G401.6 (cell line): ENCODE results near the gene AOC2.
"Not testable (repeated sequence)": the region's sequence is repeated elsewhere in the genome, so short reads cannot be mapped to it uniquely, and the experiment has no call there.

Experiments
- FAIRE-seq: peaks from 2 replicates; lab custom pipeline; 2012; peaks lifted over from hg19 to GRCh38; lab: Jason Lieb, UNC

AOC2 gene

DNA sequence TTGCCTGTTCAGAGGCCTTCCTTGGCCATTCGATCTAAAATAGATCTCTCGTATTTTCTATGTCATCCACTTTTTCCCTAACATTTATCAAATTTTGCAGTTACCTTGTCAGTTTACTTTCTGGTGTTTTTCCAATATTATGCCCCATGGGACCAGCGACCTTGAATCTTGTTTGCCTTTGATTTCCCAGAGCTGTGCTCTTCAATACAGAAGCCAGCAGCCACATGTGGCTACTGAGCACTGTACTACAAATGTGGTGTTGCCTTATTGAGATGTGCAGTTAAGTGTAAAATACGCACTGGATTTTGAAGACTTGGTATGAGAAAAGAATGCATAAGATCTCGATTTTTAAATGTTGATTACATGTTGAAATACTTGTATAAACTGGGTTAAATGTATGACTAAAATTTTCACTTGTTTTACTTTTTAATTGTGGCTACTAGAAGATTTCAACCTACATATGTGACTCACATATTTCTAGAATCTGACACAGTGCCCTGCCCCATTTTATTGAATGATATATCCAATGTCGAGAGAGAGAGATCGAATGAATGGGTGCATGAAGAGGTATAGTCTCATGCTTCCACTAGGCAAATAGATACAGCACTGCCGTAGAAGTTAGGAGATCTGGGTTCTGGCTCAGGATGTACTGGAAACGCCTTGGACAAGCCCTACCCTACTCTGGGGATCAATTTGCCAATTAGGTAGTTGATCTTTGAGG lies 12.0 kb upstream of the AOC2 start:
- no peak for FAIRE-seq

DNA sequence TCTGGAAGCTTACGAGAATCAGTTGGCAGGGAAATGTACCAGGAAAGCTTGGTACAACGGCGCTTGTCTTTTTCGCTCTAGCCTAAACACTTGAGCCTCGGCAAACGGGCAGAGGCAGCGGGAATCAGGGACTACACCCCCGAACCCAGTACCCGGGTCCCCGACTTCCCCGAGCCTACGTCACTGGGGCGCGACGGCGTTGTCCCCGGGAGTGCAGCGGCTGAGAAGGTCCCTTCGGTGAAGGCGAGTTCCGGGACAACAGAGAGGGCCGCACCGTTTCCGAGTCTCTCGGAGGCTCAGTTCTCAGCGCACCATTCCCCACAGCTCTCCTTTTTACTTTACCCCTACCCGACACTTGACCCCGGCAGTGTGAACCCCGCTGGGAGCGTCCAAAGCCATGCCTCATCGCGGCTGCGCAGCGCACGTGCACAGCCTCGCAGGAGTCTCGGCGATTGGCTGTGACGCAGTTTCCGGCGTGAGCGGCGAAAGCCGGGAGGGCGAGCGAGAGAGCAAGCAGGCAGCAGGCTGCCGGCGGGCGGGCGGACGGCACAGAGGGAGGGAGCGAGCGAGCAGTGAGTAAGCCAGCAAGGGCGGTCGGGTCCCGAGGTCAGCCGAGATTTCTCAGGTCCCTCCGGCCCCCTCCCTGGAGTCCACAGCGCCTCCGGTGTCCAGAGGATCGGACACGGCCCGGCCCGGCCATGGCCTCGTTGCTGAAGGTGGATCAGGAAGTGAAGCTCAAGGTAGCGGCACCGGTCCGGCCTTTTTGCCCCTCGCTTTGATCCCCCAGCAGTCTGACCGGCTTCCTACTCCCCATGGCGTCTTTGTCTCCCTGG lies 11.2 kb upstream of the AOC2 start, which contains the start of gene PSME3:
TSS of gene PSME3 (plus strand) at position 464 of the 833 bp plus-strand sequence. CDS start at position 699, 235 bp downstream.
- peak; percentile 34 for FAIRE-seq

DNA sequence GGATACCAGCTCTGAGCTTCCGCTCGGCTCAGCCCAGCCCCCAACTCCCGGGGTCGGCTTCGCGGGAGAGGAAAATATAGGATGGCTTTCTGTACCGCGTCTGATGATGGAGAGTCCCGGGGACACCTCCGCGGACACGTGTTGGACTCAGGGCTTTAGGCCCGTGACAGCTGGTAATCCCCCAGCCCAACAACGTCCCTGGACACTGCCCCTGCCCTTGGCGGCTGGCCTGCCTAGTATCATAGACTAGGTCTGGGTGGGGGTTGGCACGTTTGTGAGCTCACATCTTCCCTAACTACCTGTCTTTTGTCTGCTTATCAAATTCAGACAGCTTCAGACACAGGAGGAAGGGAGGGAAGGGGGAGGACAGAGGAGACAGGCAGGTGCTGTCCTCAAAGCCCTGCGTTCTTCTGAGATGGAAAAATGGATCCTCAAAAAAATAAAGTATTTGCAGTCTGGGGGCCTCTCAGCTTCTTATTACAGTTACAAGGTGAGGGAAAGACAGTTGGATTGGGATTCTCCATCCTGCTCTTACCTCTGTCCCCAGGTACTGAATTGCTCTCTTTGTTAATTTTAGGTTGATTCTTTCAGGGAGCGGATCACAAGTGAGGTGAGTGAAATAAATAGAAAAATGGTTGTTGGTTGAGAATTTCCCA lies 10.5 kb upstream of the AOC2 start:
- no peak for FAIRE-seq

DNA sequence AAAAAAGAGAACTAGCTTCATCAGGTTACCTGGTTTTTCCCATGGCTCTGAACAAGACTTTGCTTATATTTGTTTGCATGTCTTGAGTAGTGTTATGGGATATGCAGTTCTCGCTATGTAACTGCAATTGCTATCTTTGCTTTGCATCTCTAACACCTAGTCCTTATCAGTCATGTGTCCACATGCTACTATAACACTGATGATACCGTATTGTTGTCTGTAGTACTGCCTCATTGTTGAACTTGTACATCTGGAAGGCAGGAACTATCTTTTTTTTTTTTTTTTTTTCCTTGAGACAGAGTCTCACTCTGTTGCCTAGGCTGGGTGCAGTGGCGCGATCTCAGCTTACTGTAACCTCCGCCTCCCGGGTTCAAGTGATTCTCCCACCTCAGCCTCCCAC lies 8.6 kb upstream of the AOC2 start:
- no peak for FAIRE-seq

DNA sequence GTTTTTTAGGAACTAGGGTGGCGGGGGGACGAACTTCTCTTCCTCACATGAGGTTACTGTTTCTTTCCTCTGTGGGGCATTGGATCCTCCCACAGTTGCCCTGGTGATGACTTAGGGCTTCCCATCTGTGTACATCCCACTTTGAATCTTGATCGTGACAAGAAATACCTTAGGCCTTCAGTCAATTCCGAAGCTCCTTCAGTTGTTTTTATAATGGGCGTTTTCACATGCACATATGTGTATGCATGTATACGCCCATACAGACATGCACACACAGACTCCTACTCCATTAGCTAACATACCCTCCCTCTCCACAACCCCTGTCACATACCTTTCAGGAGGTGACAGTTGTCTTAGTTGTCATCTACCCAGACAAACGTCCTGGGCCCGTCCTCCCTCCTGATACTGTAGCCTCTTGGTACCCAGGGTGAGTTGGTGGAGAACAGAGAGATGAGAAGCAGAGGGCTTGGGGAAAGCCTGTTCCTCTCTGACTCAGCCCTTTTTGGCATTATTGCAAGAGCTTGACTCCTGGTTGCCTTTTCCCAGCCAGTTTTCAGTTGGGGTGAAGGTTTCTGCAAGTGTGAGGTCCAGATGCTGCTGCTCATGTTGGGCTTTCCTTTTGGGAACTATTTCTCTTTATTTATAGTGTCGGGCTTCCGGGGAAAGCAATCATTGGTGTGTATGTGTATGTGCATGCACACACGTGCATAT lies 2.2 kb upstream of the AOC2 start:
- FAIRE-seq: no peak

DNA sequence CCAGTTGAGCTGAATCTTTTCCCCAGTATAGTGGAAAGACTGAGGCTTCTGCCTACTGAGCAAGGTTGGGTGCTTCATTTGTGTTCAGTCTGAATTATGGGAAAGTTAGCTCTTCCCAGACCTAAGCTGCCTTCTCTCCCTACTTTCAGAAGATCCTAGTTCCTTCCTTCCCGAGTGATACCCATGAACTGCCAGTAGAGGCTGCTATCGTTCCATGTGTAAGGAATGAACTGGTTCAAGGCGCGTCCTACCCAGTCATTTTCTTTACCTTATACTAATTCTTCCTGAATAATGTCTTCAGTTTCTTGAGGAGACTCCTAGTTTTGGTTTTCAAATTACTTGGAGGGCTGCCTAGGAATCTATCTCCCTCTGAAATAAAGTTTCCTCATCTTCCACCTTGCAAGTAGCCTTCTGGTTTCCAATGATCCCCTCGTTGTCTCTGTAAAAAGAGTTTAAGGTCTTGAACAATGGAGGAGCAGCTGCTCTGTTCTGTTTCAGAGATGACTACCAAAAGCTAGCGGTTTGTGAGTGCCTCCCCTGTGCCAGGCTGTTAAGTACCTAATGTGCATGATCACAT lies 934 bp upstream of the AOC2 start:
- FAIRE-seq: peak; percentile 95

DNA sequence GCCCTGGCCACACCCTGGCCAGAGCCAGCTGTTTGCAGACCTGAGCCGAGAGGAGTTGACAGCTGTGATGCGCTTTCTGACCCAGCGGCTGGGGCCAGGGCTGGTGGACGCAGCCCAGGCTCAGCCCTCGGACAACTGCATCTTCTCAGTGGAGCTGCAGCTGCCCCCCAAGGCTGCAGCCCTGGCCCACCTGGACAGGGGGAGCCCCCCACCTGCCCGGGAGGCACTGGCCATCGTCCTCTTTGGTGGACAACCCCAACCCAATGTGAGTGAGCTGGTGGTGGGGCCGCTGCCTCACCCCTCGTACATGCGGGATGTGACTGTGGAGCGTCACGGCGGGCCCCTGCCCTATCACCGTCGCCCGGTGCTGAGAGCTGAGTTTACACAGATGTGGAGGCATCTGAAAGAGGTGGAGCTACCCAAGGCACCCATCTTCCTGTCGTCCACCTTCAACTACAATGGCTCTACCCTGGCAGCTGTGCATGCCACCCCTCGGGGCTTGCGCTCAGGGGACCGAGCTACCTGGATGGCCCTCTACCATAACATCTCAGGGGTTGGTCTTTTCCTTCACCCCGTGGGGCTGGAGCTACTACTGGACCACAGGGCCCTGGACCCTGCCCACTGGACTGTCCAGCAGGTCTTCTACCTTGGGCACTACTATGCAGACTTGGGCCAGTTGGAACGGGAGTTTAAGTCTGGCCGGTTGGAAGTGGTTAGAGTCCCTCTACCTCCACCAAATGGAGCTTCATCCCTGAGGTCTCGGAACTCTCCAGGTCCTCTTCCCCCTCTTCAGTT lies 578 bp downstream of the AOC2 start:
- FAIRE-seq: no peak

DNA sequence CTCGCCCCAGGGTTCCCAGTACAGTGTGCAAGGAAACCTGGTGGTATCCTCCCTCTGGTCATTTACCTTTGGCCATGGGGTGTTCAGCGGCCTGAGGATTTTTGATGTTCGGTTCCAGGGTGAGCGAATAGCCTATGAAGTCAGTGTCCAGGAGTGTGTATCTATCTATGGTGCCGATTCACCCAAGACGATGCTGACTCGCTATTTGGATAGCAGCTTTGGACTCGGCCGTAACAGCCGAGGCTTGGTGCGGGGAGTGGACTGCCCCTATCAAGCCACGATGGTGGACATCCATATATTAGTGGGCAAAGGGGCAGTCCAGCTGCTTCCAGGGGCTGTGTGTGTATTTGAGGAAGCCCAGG lies 1.2 kb downstream of the AOC2 start:
- FAIRE-seq: no peak

DNA sequence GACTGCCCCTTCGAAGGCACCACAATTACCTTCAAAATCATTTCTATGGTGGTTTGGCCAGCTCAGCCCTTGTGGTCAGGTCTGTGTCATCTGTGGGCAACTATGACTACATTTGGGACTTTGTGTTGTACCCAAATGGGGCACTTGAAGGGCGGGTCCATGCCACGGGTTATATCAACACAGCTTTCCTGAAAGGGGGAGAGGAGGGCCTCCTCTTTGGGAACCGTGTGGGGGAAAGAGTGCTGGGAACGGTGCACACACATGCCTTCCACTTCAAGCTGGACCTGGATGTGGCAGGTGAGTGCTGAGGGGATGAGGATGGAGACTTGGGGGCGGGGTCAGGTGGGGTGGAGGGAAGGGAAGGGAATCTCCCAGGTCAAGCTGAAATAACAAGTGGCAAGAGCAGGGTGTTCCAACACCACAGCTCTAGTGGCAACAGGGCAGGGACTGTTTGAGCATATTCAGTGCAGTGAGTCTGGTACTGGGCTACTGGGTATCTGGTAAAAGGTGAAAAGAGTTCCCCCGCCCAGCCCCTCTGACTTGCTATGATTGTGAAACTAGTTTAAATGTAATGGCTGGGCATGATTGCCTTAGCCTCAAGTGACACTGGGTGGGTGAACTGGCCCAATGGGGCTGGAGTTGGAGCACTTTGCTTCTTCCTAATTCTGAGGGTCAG lies 1.7 kb downstream of the AOC2 start:
- FAIRE-seq: no peak

DNA sequence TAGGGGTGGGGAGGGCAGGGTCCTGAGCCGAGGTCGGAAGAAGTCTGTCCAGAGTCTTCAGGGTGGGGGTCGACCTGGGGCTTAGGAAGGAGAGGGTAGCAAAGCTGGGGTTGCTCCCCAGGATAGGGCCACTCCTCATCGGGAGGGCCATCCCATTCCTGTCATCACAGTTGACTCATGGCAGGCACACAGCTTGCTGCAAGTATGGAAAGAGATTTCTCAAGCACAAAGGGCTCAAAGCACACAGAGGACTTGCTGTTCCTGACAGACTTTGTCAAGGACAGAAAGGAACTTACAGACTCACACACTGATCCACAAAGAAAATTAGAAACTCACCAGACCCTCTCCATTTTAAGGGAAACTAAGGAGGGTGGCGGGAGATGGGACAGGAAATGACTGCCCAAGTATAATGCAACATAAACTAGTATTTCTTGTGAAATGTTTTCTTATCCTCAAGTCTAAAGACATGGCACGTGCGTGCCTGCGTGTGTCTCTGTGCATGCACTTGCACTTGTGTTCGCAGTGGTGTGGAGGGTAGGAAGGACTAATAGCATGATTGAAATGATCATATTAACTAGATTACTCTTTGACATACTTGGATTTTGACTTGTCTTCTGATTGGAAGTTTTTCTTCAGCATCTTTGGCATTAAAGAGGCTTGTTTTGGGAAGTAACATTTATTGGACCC lies 2.4 kb downstream of the AOC2 start:
- FAIRE-seq: no peak

DNA sequence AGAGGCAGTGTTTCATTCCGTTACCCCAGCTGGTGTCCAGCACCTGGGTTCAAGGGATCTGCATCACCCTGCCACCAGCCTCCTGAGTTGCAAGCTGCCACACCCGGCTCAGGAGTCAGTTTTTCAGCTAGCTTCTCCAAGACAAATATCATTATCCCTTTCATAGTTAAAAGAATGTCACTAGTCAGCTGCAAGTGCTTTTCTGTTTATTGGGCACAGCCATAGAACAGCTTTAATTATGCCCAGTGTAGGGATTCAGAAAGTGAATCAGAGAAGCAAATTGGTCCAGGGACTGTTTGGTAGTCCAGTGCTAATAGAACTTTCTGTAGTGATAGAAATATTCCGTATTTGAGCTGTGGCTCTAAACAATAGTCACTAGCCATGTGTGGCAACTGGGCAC lies 3.7 kb downstream of the AOC2 start:
- no peak for FAIRE-seq

DNA sequence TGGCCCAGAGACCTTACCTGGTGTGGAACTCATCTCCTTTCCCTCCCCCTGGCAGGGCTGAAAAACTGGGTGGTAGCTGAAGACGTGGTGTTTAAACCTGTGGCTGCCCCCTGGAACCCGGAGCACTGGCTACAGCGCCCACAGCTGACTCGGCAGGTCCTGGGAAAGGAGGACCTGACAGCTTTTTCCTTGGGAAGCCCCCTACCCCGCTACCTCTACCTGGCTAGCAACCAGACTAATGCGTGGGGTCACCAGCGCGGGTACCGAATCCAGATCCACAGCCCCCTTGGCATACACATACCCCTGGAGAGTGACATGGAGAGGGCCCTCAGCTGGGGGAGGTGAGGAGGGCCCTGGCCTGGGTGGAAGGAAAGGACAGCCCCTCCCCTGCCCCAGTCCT lies 4.7 kb downstream of the AOC2 start:
- FAIRE-seq: no peak

DNA sequence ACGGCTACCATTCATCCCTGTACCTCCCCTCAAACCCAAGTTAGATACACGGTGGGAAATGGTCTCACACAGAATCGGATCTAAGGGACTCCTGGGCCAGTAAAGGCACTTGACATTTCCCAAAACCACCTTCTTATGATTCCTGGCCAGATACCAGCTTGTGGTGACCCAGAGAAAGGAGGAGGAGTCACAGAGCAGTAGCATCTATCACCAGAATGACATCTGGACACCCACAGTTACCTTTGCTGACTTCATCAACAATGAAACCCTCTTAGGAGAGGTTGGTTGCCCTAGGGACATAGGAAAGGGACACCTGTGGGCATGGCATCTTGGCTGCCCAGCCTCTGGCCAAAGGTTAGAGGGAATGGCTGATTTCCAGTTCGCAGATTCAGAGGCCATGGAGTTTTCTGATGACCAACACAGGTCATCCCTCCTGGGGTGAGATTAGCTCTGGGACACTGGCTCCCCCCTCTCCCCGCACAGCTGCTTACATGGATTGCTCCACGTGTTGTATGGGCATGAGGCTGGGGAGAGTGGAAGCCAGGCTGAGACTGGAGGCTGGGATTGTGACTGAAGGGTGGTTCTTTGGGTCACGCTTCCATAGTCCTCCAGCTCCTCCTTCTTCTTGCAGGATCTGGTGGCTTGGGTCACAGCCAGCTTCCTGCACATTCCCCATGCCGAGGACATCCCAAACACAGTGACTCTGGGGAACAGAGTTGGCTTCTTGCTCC lies 5.2 kb downstream of the AOC2 start:
- no peak for FAIRE-seq

DNA sequence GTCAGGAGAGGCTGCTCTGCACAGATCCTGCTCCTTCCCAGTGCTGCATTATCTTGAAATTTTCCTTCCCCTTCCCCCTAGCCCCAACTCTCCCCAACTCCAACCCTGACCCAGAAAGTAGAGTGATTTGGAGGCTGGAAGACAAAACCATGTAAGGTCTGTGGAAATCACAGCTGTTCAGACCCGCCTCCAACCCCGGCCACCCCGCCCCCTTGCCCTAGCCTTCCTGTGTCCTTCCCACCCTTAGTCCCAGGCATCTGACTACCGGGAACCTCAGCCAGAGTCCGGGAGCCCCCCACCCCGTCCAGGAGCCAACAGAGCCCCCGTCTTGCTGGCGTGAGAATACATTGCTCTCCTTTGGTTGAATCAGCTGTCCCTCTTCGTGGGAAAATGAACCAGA lies 6.6 kb downstream of the AOC2 start, which contains the start of gene AOC3:
TSS of gene AOC3 (plus strand) at position 246 of the 400 bp plus-strand sequence. CDS start at position 391, 145 bp downstream.
- no peak for FAIRE-seq

DNA sequence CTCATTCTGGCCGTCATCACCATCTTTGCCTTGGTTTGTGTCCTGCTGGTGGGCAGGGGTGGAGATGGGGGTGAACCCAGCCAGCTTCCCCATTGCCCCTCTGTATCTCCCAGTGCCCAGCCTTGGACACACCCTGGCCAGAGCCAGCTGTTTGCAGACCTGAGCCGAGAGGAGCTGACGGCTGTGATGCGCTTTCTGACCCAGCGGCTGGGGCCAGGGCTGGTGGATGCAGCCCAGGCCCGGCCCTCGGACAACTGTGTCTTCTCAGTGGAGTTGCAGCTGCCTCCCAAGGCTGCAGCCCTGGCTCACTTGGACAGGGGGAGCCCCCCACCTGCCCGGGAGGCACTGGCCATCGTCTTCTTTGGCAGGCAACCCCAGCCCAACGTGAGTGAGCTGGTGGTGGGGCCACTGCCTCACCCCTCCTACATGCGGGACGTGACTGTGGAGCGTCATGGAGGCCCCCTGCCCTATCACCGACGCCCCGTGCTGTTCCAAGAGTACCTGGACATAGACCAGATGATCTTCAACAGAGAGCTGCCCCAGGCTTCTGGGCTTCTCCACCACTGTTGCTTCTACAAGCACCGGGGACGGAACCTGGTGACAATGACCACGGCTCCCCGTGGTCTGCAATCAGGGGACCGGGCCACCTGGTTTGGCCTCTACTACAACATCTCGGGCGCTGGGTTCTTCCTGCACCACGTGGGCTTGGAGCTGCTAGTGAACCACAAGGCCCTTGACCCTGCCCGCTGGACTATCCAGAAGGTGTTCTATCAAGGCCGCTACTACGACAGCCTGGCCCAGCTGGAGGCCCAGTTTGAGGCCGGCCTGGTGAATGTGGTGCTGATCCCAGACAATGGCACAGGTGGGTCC lies 7.2 kb downstream of the AOC2 start:
- not testable (repeated sequence) for FAIRE-seq

DNA sequence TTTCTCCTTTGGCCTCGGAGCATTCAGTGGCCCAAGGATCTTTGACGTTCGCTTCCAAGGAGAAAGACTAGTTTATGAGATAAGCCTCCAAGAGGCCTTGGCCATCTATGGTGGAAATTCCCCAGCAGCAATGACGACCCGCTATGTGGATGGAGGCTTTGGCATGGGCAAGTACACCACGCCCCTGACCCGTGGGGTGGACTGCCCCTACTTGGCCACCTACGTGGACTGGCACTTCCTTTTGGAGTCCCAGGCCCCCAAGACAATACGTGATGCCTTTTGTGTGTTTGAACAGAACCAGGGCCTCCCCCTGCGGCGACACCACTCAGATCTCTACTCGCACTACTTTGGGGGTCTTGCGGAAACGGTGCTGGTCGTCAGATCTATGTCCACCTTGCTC lies 8.0 kb downstream of the AOC2 start:
- FAIRE-seq: no peak

DNA sequence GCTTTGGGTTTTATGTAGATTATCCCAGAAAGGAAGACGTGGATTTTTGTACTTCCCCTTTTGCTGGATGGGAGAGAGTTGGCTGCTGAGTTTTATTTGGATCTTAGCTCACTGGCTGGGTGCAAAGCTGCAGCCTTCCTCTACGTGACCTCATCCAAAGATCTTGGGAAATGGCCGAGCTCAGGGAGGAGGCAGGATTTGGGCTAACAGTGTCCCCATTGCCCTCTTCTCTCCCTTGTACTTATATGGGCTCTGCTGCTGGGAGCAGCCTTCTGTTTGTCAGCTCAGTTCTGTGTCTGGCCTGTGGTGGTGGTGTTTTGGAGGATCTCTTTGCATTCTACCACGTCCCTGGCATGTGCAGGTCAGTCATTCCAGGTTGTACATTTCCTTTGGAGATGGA lies 8.6 kb downstream of the AOC2 start:
- no peak for FAIRE-seq

DNA sequence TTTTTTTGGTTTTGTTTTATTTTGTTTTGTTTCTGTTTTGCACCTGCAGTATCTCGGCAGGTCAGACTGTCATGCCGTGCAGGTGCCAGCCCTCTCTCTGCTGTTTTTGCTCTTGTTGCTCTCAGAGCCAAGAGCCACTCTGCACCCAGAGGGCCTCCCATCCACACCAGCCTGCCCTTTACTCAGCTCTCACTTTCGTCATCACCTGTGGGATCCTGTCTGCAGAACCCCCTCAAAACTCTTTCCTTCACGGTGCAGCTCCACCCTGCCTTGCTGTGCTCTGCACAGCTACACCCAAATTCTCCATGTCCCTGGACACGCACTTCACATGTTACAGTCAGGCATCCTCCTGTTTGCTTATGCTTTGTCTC lies 9.2 kb downstream of the AOC2 start:
- no peak for FAIRE-seq
